A549 (cell line): ENCODE data around the gene CD101. TPM values are rescaled to one million over a fixed set of nuclear protein-coding genes. Genes with fewer than 3 reads are reported as not detected.

Experiments
- ATAC-seq, 2 experiments: fragments of 200-7000 bp in 1 of 2; fragments of >200 bp in 1 of 2; cut with Nextera tagmentation in 1 of 2; cut with Tn5 transposase in 1 of 2; 3 replicates each; pipeline versions ENCODE4 v1.8.0 to v1.9.1; 2018 to 2020; ENCODE audit warnings: mild to moderate bottlenecking in 1 of 2, moderate library complexity in 1 of 2
- CTCF ChIA-PET: fragments of 300-600 bp; sonication (Branson Sonifier 250); formaldehyde crosslinking; extraction: SDS; loops from one replicate; lab custom pipeline; 2021; ENCODE audit warnings: antibody characterized with exemption, inconsistent platforms; lab: Yijun Ruan, JAX
- POLR2A ChIA-PET: fragments of 350-600 bp; formaldehyde crosslinking; extraction: SDS; loops from one replicate; lab custom pipeline; 2021; ENCODE audit warnings: antibody characterized with exemption, inconsistent platforms; lab: Yijun Ruan, JAX
- DNase-seq, 2 experiments: peaks; one replicate each; pipeline versions ENCODE4 v3.0.0 to v3.0.0-alpha.2; 2011 to 2016; ENCODE audit warnings: low read depth in 1 of 2, low spot score in 1 of 2
- FAIRE-seq: peaks from 2 replicates; lab custom pipeline; 2011; peaks lifted over from hg19 to GRCh38; lab: Jason Lieb, UNC
- H3K27ac ChIP-seq, 2 experiments: fragments of >200 bp; sonication (Bioruptor Twin); formaldehyde crosslinking; 3 replicates each; pipeline ENCODE4 v1.5.1; 2016 to 2017
- H3K4me1 ChIP-seq: fragments of >200 bp; sonication (Bioruptor Twin); formaldehyde crosslinking; 3 replicates; pipeline ENCODE4 v1.6.1; 2016
- H3K4me2 ChIP-seq: fragments of >200 bp; sonication (Bioruptor Twin); formaldehyde crosslinking; 3 replicates; pipeline ENCODE4 v1.6.1; 2016
- H3K4me3 ChIP-seq: fragments of >200 bp; sonication (Bioruptor Twin); formaldehyde crosslinking; 3 replicates; pipeline ENCODE4 v1.5.1; 2016
- H3K9me3 ChIP-seq: fragments of >200 bp; sonication (Bioruptor Twin); formaldehyde crosslinking; 3 replicates; pipeline ENCODE4 v1.6.1; 2016
- ATOH8 ChIP-seq: fragments of 250-450 bp; sonication (Bioruptor Pico); IDR thresholded peaks from 2 replicates; pipeline ENCODE4 v1.5.0; 2020; ENCODE audit warnings: low read depth, mild to moderate bottlenecking, moderate library complexity
- CBX2 ChIP-seq: fragments of 200-600 bp; sonication (generic); IDR thresholded peaks from 2 replicates; pipeline ENCODE4 v1.6.1; 2016; ENCODE audit warnings: low read depth, mild to moderate bottlenecking, borderline replicate concordance
- CEBPB ChIP-seq, 2 experiments: fragments of >200 bp in 1 of 2; sonication (Bioruptor Twin) in 1 of 2; formaldehyde crosslinking in 1 of 2; IDR thresholded peaks; 2 replicates each; pipeline ENCODE4 v1.6.1; 2012 to 2016
- CHD2 ChIP-seq: fragments of 150-350 bp; IDR thresholded peaks from 2 replicates; pipeline ENCODE4 v1.6.1; 2014; ENCODE audit warnings: low read length; ENCODE audit not compliant: partially characterized antibody
- CHD4 ChIP-seq: fragments of 200-600 bp; sonication (generic); IDR thresholded peaks from 2 replicates; pipeline ENCODE4 v1.6.1; 2016; ENCODE audit warnings: antibody characterized with exemption, mild to moderate bottlenecking, borderline replicate concordance
- EHMT2 ChIP-seq: fragments of 200-600 bp; sonication (generic); IDR thresholded peaks from 2 replicates; pipeline ENCODE4 v1.6.1; 2016; ENCODE audit warnings: antibody characterized with exemption, low read depth, mild to moderate bottlenecking, moderate library complexity
- EP300 ChIP-seq, 2 experiments: fragments of >200 bp; sonication (Bioruptor Twin); formaldehyde crosslinking; IDR thresholded peaks; 2 replicates in 1 of 2; 3 replicates in 1 of 2; pipeline ENCODE4 v1.6.1; 2016 to 2017
- FOSL2 ChIP-seq, 2 experiments: fragments of 450-650 bp in 1 of 2; fragments of >200 bp in 1 of 2; sonication (Bioruptor Twin) in 1 of 2; formaldehyde crosslinking; IDR thresholded peaks; 2 replicates each; pipeline versions ENCODE4 v1.5.0 to v1.6.1; 2016 to 2020; ENCODE audit warnings: mild to moderate bottlenecking in 1 of 2, moderate library complexity in 1 of 2
- HOXB5 ChIP-seq: fragments of 250-450 bp; sonication (Bioruptor Pico); IDR thresholded peaks from 2 replicates; pipeline ENCODE4 v1.5.0; 2020; ENCODE audit warnings: mild to moderate bottlenecking, moderate library complexity
- KDM1A ChIP-seq: fragments of 200-600 bp; sonication (generic); IDR thresholded peaks from 2 replicates; pipeline ENCODE4 v1.6.1; 2016; ENCODE audit warnings: low read depth, mild to moderate bottlenecking
- KDM5A ChIP-seq: fragments of 200-600 bp; sonication (generic); IDR thresholded peaks from 2 replicates; pipeline ENCODE4 v1.6.1; 2016; ENCODE audit warnings: antibody characterized with exemption, mild to moderate bottlenecking
- NPAS2 ChIP-seq: fragments of 250-450 bp; sonication (Bioruptor Pico); IDR thresholded peaks from 2 replicates; pipeline ENCODE4 v1.8.0; 2022; ENCODE audit warnings: mild to moderate bottlenecking, moderate library complexity, borderline replicate concordance
- POLR2AphosphoS2 ChIP-seq: conservative IDR thresholded peaks from 2 replicates; pipeline ENCODE4 v1.6.1; 2012; ENCODE audit warnings: low read length, improper control_type of control experiment, inconsistent platforms
- RCOR1 ChIP-seq: fragments of 150-350 bp; IDR thresholded peaks from 2 replicates; pipeline ENCODE4 v1.6.1; 2014; ENCODE audit warnings: antibody characterized with exemption, low read length, low read depth
- TP53 ChIP-seq: fragments of 250-450 bp; sonication (Bioruptor Pico); IDR thresholded peaks from 2 replicates; pipeline ENCODE4 v1.5.0; 2021; ENCODE audit warnings: mild to moderate bottlenecking, moderate library complexity
- ZFP36 ChIP-seq: fragments of 450-650 bp; IDR thresholded peaks from 2 replicates; pipeline ENCODE4 v1.6.1; 2014; ENCODE audit warnings: borderline replicate concordance; ENCODE audit not compliant: partially characterized antibody
- ZSCAN20 ChIP-seq: fragments of 250-450 bp; sonication (Bioruptor Pico); IDR thresholded peaks from 2 replicates; pipeline ENCODE4 v1.8.0; 2022; ENCODE audit warnings: mild to moderate bottlenecking, moderate library complexity
- WGBS: methylation state at CpG from one replicate; pipeline ENCODE4 v1.1.6; 2017; ENCODE audit errors: missing lambda C conversion rate; 5-methylcytosine and 5-hydroxymethylcytosine counted together
- polyA plus RNA-seq, 4 experiments: library from polyadenylated mRNA; depleted of rRNA in 3 of 4; stranded (reverse); fragments of >200 nt; fragmentation: RNase III in 1 of 4; extraction: RNeasy Plus Mini Kit Qiagen cat#74134 plus additional on column Dnase treatment in 1 of 4; gene quantifications; 2 replicates in 3 of 4; 3 replicates in 1 of 4; pipeline ENCODE4 v1.2.3, GENCODE V29; 2011 to 2017
- TF ChIP-seq, protein P1 (sequence below): IDR thresholded peaks from 2 replicates; pipeline ENCODE4 v1.6.1; 2012
- TF ChIP-seq, protein P2 (sequence below): fragments of 250-450 bp; sonication (Bioruptor Pico); IDR thresholded peaks from 2 replicates; pipeline ENCODE4 v1.5.0; 2021; ENCODE audit warnings: mild to moderate bottlenecking, moderate library complexity, borderline replicate concordance
- TF ChIP-seq, protein P3 (sequence below): IDR thresholded peaks from 2 replicates; pipeline ENCODE4 v1.6.1; 2012

CD101 gene
- polyA plus RNA-seq, 2 of the 4 experiments (the other 2 are of a cell fraction), result 0.21 to 0.52 TPM

DNA sequence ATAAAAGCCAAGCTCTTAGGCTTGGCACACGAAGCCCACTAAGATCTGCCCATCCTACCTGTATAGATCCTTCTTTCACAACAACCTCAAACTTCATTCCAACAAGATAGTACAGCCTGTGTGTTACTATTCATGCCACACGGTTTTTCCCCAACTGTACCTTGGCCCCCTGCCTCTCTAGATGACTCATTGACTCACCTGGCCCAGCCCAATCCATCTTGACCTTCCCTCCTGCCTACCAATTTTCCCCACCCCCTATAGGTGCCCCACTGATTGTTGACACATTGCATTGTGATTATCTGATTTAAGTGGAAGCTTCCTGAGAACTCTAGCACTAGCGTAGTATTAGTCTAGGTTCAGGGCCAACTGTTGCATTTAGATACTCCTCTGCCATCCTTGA lies 2.0 kb upstream of the CD101 start:
- POLR2A ChIA-PET, result no interaction called here
- H3K4me3 ChIP-seq, result no peak overlapping the region
- H3K4me1 ChIP-seq, result peaks cover 26% of the 10 kb centered on the region
- ATAC-seq (no peak), DNase-seq (no peak), FAIRE-seq (no peak)
- TF ChIP-seq ZFP36, result no peak
- TF ChIP-seq KDM5A, result no peak
- TF ChIP-seq NPAS2, result no peak
- TF ChIP-seq FOSL2 (IDR thresholded peaks at IDR 0.05), result no peak
- no peak for TF ChIP-seq FOSL2 (CRISPR knock-in tag; IDR thresholded peaks at IDR 0.05)
- TF ChIP-seq ZSCAN20 (CRISPR knock-in tag), result no peak
- H3K4me2 ChIP-seq, result no peak overlapping the region
- H3K9me3 ChIP-seq, result no peaks in the 10 kb centered on the region
- 43% methylated on average over 3 of the region's 3 CpGs for WGBS
- CTCF ChIA-PET, result interaction anchor here (0.8 kb wide), 1 partner anchor 107 kb away, joined by 3 read pairs; no protein-coding TSS in a partner anchor
- H3K27ac ChIP-seq, result no peak overlapping the region

GRCh38 chr1:117000142-117000541 lies 1.4 kb upstream of the CD101 start:
- POLR2A ChIA-PET, result no interaction called here
- ATAC-seq, result no peak
- 100% methylated on average over 2 of the region's 2 CpGs for WGBS
- Histone ChIP-seq H3K9me3 (no peaks in the 10 kb centered on the region), H3K4me1 (peaks cover 26% of the 10 kb centered on the region), H3K4me3 (no peak overlapping the region), H3K4me2 (no peak overlapping the region), H3K27ac (no peak overlapping the region)
- FAIRE-seq, result no peak
- CTCF ChIA-PET, result interaction anchor here (0.6 kb wide), 1 partner anchor 124 kb away, joined by 3 read pairs; no protein-coding TSS in a partner anchor
- TF ChIP-seq CHD4, result no peak
- no peak for TF ChIP-seq KDM5A
- TF ChIP-seq TP53 (CRISPR knock-in tag), result no peak
- TF ChIP-seq, protein P1, sequence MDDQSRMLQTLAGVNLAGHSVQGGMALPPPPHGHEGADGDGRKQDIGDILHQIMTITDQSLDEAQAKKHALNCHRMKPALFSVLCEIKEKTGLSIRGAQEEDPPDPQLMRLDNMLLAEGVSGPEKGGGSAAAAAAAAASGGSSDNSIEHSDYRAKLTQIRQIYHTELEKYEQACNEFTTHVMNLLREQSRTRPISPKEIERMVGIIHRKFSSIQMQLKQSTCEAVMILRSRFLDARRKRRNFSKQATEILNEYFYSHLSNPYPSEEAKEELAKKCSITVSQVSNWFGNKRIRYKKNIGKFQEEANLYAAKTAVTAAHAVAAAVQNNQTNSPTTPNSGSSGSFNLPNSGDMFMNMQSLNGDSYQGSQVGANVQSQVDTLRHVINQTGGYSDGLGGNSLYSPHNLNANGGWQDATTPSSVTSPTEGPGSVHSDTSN, result no peak
- TF ChIP-seq ATOH8 (CRISPR knock-in tag), result no peak
- TF ChIP-seq CBX2, result no peak
- no peak for TF ChIP-seq HOXB5 (CRISPR knock-in tag)
- TF ChIP-seq, protein P2, sequence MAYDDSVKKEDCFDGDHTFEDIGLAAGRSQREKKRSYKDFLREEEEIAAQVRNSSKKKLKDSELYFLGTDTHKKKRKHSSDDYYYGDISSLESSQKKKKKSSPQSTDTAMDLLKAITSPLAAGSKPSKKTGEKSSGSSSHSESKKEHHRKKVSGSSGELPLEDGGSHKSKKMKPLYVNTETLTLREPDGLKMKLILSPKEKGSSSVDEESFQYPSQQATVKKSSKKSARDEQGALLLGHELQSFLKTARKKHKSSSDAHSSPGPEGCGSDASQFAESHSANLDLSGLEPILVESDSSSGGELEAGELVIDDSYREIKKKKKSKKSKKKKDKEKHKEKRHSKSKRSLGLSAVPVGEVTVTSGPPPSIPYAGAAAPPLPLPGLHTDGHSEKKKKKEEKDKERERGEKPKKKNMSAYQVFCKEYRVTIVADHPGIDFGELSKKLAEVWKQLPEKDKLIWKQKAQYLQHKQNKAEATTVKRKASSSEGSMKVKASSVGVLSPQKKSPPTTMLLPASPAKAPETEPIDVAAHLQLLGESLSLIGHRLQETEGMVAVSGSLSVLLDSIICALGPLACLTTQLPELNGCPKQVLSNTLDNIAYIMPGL (CRISPR knock-in tag), result no peak
- TF ChIP-seq, protein P3, sequence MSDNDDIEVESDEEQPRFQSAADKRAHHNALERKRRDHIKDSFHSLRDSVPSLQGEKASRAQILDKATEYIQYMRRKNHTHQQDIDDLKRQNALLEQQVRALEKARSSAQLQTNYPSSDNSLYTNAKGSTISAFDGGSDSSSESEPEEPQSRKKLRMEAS, result no peak
- no peak for TF ChIP-seq RCOR1
- no peak for TF ChIP-seq CHD2
- no peak for TF ChIP-seq POLR2AphosphoS2
- no peak for TF ChIP-seq KDM1A
- TF ChIP-seq EP300 (IDR thresholded peaks at IDR 0.05), result no peak
- DNase-seq, result no peak

- Histone ChIP-seq H3K9me3 (no peaks in the 10 kb centered on the region), H3K4me1 (peaks cover 16% of the 10 kb centered on the region), H3K27ac (0 out of 6 replicates have a peak overlapping the region, but pooled peaks of 1 of the 2 experiments have one; percentile 33), H3K4me3 (no peak overlapping the region), H3K4me2 (peak overlapping the region; percentile 53)
- WGBS, result 88% methylated on average over 2 of the region's 2 CpGs
- ATAC-seq (no peak), DNase-seq (no peak), FAIRE-seq (no peak)
- ChIA-PET CTCF (no interaction called here), POLR2A (no interaction called here)
- TF ChIP-seq CEBPB (IDR thresholded peaks at IDR 0.05) (peak in 1 of 2 experiments; percentile 37; a peak in 1 of 4 replicates), EHMT2 (no peak)
Observed at GRCh38 chr1:117003223-117003875, 1.8 kb downstream of the CD101 start.
